Stimulated activated CD4-positive, alpha-beta T cell treated with anti-CD3 and anti-CD28 coated beads, Interleukin-1b, Interleukin-23, amount 100 ng/mL, for 48 hours (primary cell): Measurements from ENCODE around the gene SLC26A8.
"Not testable (repeated sequence)": the region's sequence is repeated elsewhere in the genome, so short reads cannot be mapped to it uniquely, and the experiment has no call there.

Experiments used
- DNase-seq: peaks from one replicate; pipeline ENCODE4 v3.0.0-alpha.2; 2020

Gene SLC26A8

GRCh38 chr6:35941170-35941569, 83.3 kb downstream of the SLC26A8 start:
- not testable (repeated sequence) for DNase-seq

- DNase-seq: not testable (repeated sequence)
These were observed 84.4 kb downstream of the SLC26A8 start for GRCh38 chr6:35940014-35940413.

- not testable (repeated sequence) for DNase-seq
These were observed 85.2 kb downstream of the SLC26A8 start for GRCh38 chr6:35939259-35939658.

- DNase-seq: no peak
These were observed 87.6 kb downstream of the SLC26A8 start for GRCh38 chr6:35936681-35937359.

- no peak for DNase-seq
These were observed 89.0 kb downstream of the SLC26A8 start for GRCh38 chr6:35935469-35935868.

- no peak for DNase-seq
These were observed 90.6 kb downstream of the SLC26A8 start for GRCh38 chr6:35933844-35934243.

- DNase-seq: not testable (repeated sequence)
These were observed 92.6 kb downstream of the SLC26A8 start for GRCh38 chr6:35931873-35932272.

- DNase-seq: no peak
These were observed 93.3 kb downstream of the SLC26A8 start for GRCh38 chr6:35931120-35931561.

GRCh38 chr6:35929601-35930000, 94.8 kb downstream of the SLC26A8 start:
- DNase-seq: no peak

- DNase-seq: no peak
These were observed 97.8 kb downstream of the SLC26A8 start for GRCh38 chr6:35926509-35927215.

GRCh38 chr6:35925961-35926360, 98.5 kb downstream of the SLC26A8 start:
- no peak for DNase-seq

- no peak for DNase-seq
These were observed 100.3 kb downstream of the SLC26A8 start for GRCh38 chr6:35924146-35924545.

- DNase-seq: no peak
These were observed 102.3 kb downstream of the SLC26A8 start for GRCh38 chr6:35922139-35922554.

GRCh38 chr6:35920793-35921732, 103.4 kb downstream of the SLC26A8 start, which contains the start of gene SRPK1:
SRPK1 (minus strand) TSS chr6:35921098; CDS start chr6:35921056, 42 bp downstream.
- peak; percentile 89 for DNase-seq

GRCh38 chr6:35919827-35920751, 104.4 kb downstream of the SLC26A8 start:
- DNase-seq: peak; percentile 58

GRCh38 chr6:35919085-35919826, 105.2 kb downstream of the SLC26A8 start:
- DNase-seq: no peak

GRCh38 chr6:35916893-35917292, 107.5 kb downstream of the SLC26A8 start:
- DNase-seq: not testable (repeated sequence)

- DNase-seq: no peak
These were observed 108.4 kb downstream of the SLC26A8 start for GRCh38 chr6:35916056-35916455.

- DNase-seq: no peak
These were observed 109.9 kb downstream of the SLC26A8 start for GRCh38 chr6:35914536-35914935.

GRCh38 chr6:35911871-35912653, 112.4 kb downstream of the SLC26A8 start:
- no peak for DNase-seq
